BLaER1 treated with 17β-estradiol and CSF1 and Interleukin-3, amounts not matched to agents 10 nM and 100 nM (cell line): Measurements from ENCODE around the gene MCM8.

Experiments used
- H3K27ac ChIP-seq, 11 experiments: shearing (Covaris generic); formaldehyde crosslinking; 2 replicates each; pipeline ENCODE4 v1.8.1; 2022
- H3K27me3 ChIP-seq, 11 experiments: shearing (Covaris generic); formaldehyde crosslinking; 2 replicates each; pipeline ENCODE4 v1.8.1; 2022
- H3K36me3 ChIP-seq, 11 experiments: shearing (Covaris generic); formaldehyde crosslinking; 2 replicates each; pipeline ENCODE4 v1.8.1; 2022
- H3K4me1 ChIP-seq, 10 experiments: shearing (Covaris generic); formaldehyde crosslinking; 2 replicates each; pipeline ENCODE4 v1.8.1; 2022
- H3K4me2 ChIP-seq, 11 experiments: shearing (Covaris generic); formaldehyde crosslinking; 2 replicates each; pipeline ENCODE4 v1.8.1; 2022
- H3K4me3 ChIP-seq, 10 experiments: shearing (Covaris generic); formaldehyde crosslinking; 2 replicates each; pipeline ENCODE4 v1.8.1; 2022
- H3K9ac ChIP-seq, 11 experiments: shearing (Covaris generic); formaldehyde crosslinking; 2 replicates each; pipeline ENCODE4 v1.8.1; 2022
- H3K9me3 ChIP-seq, 11 experiments: shearing (Covaris generic); formaldehyde crosslinking; replicated peaks in 1 of 11; 2 replicates each; pipeline ENCODE4 v1.8.1; 2022
- H4K20me1 ChIP-seq, 11 experiments: shearing (Covaris generic); formaldehyde crosslinking; 2 replicates each; pipeline ENCODE4 v1.8.1; 2022
- Cebpa-rat ChIP-seq, 11 experiments: shearing (Covaris generic); IDR thresholded peaks; 2 replicates each; pipeline ENCODE4 v1.8.1; 2022

MCM8 gene

DNA sequence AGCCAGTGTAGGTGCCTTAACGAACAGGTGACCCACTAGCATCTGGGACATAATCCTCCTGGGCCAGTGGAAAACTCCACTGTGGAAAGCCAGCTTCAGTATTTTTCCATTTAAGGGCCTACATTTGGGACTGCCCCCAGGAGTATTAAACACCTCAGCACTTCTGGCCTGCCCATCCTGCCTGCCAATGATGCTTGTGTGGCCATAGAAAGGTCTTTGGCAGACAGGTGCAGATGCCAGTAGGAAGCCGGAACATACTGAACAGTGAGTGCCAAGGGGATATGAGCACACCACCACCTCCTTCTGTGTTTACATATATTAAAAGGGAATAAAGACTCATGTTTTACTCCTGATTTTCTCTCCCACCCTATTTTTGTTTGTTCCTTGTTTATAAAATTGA lies 19.9 kb downstream of the MCM8 start:
- no peak overlapping the region for H3K9ac ChIP-seq
- 0 out of 20 replicates have a peak, but pooled peaks cover 0 to 5% (median 0%) of the 10 kb centered on the region in 10 experiments for H3K4me1 ChIP-seq
- no peak overlapping the region for H3K4me3 ChIP-seq
- H3K9me3 ChIP-seq = no peaks in the 10 kb centered on the region
- no peak overlapping the region for H3K4me2 ChIP-seq
- no peak overlapping the region for H3K27ac ChIP-seq
- H4K20me1 ChIP-seq = no peaks in the 10 kb centered on the region; a peak in 3 of 22 replicates
- H3K36me3 ChIP-seq = peaks cover 9 to 100% (median 94%) of the 10 kb centered on the region in 11 experiments; a peak in 21 of 22 replicates
- TF ChIP-seq Cebpa-rat (IDR thresholded peaks at IDR 0.05) = no peak
- no peaks in the 10 kb centered on the region for H3K27me3 ChIP-seq

DNA sequence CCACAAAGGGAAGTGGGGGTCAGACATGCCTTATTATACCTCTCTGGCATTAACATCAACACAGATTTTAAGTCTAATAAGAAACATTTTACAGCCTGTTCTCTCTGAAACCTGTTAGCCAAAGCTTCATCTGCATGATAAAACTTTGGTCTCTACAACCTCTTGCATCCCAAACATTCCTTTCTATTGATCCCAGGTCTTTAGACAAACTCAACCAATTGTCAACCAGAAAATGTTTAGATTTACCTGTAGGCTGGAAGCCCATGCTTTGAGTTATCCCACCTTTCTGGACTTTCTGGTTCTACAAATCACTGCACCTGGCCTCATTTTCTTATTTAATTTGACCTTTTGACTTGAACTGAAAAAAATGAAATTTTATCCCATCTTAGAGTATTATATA lies 20.8 kb downstream of the MCM8 start:
- Histone ChIP-seq H3K36me3 (peaks cover 8 to 100% (median 94%) of the 10 kb centered on the region in 11 experiments; a peak in 20 of 22 replicates), H3K4me1 (0 out of 20 replicates have a peak, but pooled peaks cover 0 to 5% (median 0%) of the 10 kb centered on the region in 10 experiments), H3K9ac (no peak overlapping the region), H3K27ac (no peak overlapping the region), H3K9me3 (no peaks in the 10 kb centered on the region), H3K4me2 (no peak overlapping the region), H3K27me3 (no peaks in the 10 kb centered on the region), H4K20me1 (no peaks in the 10 kb centered on the region; a peak in 2 of 22 replicates), H3K4me3 (no peak overlapping the region)
- TF ChIP-seq Cebpa-rat (IDR thresholded peaks at IDR 0.05) = no peak

DNA sequence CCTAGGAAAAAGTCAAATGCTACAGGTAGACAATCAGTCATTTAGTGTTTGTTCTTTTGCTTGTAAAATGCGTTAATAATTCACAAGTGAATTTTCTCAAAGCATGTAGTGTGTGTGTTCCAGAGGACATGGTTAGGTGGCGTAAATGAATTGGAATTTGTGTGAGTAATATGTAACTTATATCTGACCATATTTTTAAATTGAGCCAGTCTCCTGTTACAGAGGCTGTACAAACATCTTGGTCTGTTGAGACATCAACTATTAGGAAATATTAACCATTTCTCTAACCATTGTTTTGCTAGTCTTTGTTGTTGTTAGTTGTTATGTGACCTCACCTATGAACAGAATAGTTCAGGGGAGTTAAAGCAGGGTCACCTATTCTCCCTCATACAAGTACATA lies 22.7 kb downstream of the MCM8 start:
- no peak for TF ChIP-seq Cebpa-rat (IDR thresholded peaks at IDR 0.05)
- Histone ChIP-seq H3K9ac (no peak overlapping the region), H4K20me1 (no peaks in the 10 kb centered on the region; a peak in 2 of 22 replicates), H3K4me1 (0 out of 20 replicates have a peak, but pooled peaks cover 0 to 5% (median 0%) of the 10 kb centered on the region in 10 experiments), H3K27me3 (no peaks in the 10 kb centered on the region), H3K4me2 (no peak overlapping the region), H3K27ac (no peak overlapping the region), H3K36me3 (peaks cover under 1 to 100% (median 95%) of the 10 kb centered on the region in 11 experiments; a peak in 20 of 22 replicates), H3K4me3 (no peak overlapping the region), H3K9me3 (no peaks in the 10 kb centered on the region)

- Histone ChIP-seq H3K9me3 (no peaks in the 10 kb centered on the region), H3K4me1 (0 out of 20 replicates have a peak, but pooled peaks cover 0 to 5% (median 0%) of the 10 kb centered on the region in 10 experiments), H3K4me2 (no peak overlapping the region), H4K20me1 (no peaks in the 10 kb centered on the region; a peak in 2 of 22 replicates), H3K9ac (no peak overlapping the region), H3K27ac (no peak overlapping the region), H3K4me3 (no peak overlapping the region), H3K36me3 (peaks cover 2 to 100% (median 95%) of the 10 kb centered on the region in 11 experiments; a peak in 21 of 22 replicates), H3K27me3 (no peaks in the 10 kb centered on the region)
- TF ChIP-seq Cebpa-rat (IDR thresholded peaks at IDR 0.05) = no peak
Measured at GRCh38 chr20:5973971-5974370, 23.5 kb downstream of the MCM8 start.

DNA sequence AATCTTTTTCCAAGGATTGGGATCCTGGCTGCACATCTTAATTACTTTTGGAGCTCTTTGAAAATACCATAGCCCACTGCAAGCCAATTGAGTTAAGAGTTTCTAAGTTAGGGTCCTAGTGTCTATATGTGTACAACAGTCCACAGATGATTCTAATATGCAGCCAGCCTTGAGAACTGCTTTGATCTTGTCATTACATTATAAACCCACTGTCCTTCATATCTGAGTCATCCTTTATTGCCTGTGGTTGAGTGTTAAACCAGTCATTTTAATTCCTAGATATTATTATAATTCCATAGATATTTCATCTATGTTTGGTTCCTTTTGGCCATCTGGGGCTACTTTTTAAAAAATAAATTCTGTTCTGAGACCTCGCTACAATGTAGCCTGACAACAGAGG lies 24.1 kb downstream of the MCM8 start:
- Histone ChIP-seq H3K4me1 (0 out of 20 replicates have a peak, but pooled peaks cover 0 to 5% (median 0%) of the 10 kb centered on the region in 10 experiments), H4K20me1 (no peaks in the 10 kb centered on the region; a peak in 2 of 22 replicates), H3K27me3 (no peaks in the 10 kb centered on the region), H3K9me3 (no peaks in the 10 kb centered on the region), H3K4me3 (no peak overlapping the region), H3K36me3 (peaks cover 4 to 100% (median 95%) of the 10 kb centered on the region in 11 experiments; a peak in 21 of 22 replicates), H3K27ac (no peak overlapping the region), H3K9ac (no peak overlapping the region), H3K4me2 (no peak overlapping the region)
- no peak for TF ChIP-seq Cebpa-rat (IDR thresholded peaks at IDR 0.05)

DNA sequence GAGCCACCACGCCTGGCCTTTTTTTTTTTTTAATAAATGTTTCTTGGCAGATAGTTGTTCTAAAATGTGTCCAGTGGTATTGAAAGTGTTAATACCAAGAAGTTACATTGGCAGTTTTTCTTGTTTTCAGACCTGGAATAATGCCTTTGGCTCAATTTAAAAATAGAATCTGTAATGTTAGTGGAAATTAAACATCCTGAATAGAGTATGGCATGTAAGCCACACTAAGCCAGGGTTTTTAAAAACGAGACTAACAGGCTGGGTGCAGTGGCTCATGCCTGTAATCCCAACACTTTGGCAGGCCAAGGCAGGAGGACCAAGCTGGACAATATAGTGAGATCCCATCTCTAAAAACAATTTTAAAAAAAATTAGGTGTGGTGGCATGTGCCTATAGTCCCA lies 25.3 kb downstream of the MCM8 start:
- Histone ChIP-seq H3K27me3 (no peaks in the 10 kb centered on the region), H3K4me1 (0 out of 20 replicates have a peak, but pooled peaks cover 0 to 5% (median 0%) of the 10 kb centered on the region in 10 experiments), H3K27ac (no peak overlapping the region)

DNA sequence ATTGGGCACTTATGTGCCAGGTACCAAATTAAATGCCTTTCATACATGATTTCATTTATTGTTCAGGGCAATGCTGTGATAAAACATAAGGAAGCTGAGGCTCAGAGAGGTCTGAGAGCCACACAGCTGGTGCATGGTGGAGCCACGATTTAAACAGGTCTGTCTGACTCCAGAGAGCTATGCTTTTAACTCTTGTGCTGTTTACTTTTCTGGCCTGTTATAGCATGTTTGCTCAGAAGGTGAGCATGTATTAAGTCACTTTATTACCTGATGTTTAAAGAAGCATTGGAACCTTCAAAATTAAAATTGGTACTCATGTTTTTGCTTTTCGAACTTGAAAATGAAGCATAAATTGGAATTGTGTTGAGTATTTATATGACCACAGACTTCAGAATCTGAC lies 26.8 kb downstream of the MCM8 start:
- H4K20me1 ChIP-seq = no peaks in the 10 kb centered on the region; a peak in 2 of 22 replicates
- 0 out of 20 replicates have a peak, but pooled peaks cover 0 to 5% (median 0%) of the 10 kb centered on the region in 10 experiments for H3K4me1 ChIP-seq
- TF ChIP-seq Cebpa-rat (IDR thresholded peaks at IDR 0.05) = no peak
- no peaks in the 10 kb centered on the region for H3K27me3 ChIP-seq
- H3K9ac ChIP-seq = no peak overlapping the region
- no peak overlapping the region for H3K27ac ChIP-seq
- no peak overlapping the region for H3K4me2 ChIP-seq
- H3K9me3 ChIP-seq = no peaks in the 10 kb centered on the region
- no peak overlapping the region for H3K4me3 ChIP-seq
- H3K36me3 ChIP-seq = peaks cover 4 to 100% (median 95%) of the 10 kb centered on the region in 11 experiments; a peak in 21 of 22 replicates

More for the DNA sequence above, 25.3 kb downstream of the MCM8 start:
- no peak for TF ChIP-seq Cebpa-rat (IDR thresholded peaks at IDR 0.05)
- no peak overlapping the region for H3K9ac ChIP-seq
- H3K9me3 ChIP-seq = no peaks in the 10 kb centered on the region
- H3K4me3 ChIP-seq = no peak overlapping the region
- no peak overlapping the region for H3K4me2 ChIP-seq
- H3K36me3 ChIP-seq = peaks cover 4 to 100% (median 94%) of the 10 kb centered on the region in 11 experiments; a peak in 21 of 22 replicates
- no peaks in the 10 kb centered on the region; a peak in 2 of 22 replicates for H4K20me1 ChIP-seq

- H3K36me3 ChIP-seq = peaks cover 4 to 100% (median 95%) of the 10 kb centered on the region in 11 experiments; a peak in 21 of 22 replicates
- H3K27me3 ChIP-seq = no peaks in the 10 kb centered on the region
- H3K9me3 ChIP-seq = no peaks in the 10 kb centered on the region
- H3K4me3 ChIP-seq = no peak overlapping the region
- no peak overlapping the region for H3K27ac ChIP-seq
- 0 out of 20 replicates have a peak, but pooled peaks cover 0 to 5% (median 0%) of the 10 kb centered on the region in 10 experiments for H3K4me1 ChIP-seq
- no peak for TF ChIP-seq Cebpa-rat (IDR thresholded peaks at IDR 0.05)
- H3K9ac ChIP-seq = no peak overlapping the region
- H3K4me2 ChIP-seq = no peak overlapping the region
- no peaks in the 10 kb centered on the region; a peak in 2 of 22 replicates for H4K20me1 ChIP-seq
Measured at GRCh38 chr20:5977975-5978374, 27.5 kb downstream of the MCM8 start.

DNA sequence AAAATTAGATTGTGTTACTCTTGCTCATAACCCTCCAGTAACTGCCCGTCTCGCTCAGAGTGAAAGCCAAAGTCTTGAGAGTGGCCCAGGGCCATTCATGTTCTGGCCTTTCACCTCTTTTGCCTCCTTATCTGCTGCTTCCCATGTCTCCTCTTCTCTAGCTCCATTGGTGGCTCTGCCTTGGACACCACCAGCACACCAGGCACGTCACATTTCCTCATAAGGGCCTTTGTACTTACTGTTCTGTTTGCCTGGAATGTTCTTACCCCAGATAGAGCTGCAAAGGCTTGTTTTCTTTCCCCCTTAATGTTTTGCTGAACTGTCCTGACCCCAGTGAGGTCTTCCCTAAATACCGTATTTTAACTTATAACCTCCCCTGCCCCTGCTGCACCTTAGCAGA lies 29.3 kb downstream of the MCM8 start:
- H3K4me1 ChIP-seq = no peaks in the 10 kb centered on the region
- H3K27ac ChIP-seq = no peak overlapping the region
- no peaks in the 10 kb centered on the region for H3K9me3 ChIP-seq
- H3K36me3 ChIP-seq = peaks cover 9 to 100% (median 94%) of the 10 kb centered on the region in 11 experiments; a peak in 21 of 22 replicates
- no peak overlapping the region for H3K4me2 ChIP-seq
- H3K27me3 ChIP-seq = no peaks in the 10 kb centered on the region
- H3K4me3 ChIP-seq = no peak overlapping the region
- TF ChIP-seq Cebpa-rat (IDR thresholded peaks at IDR 0.05) = no peak
- H4K20me1 ChIP-seq = no peaks in the 10 kb centered on the region
- H3K9ac ChIP-seq = no peak overlapping the region
